H1 (cell line): ENCODE data around the gene P2RX7. TPM values are rescaled to one million over a fixed set of nuclear protein-coding genes. Genes with fewer than 3 reads are reported as not detected.

Experiments
- CTCF ChIA-PET: fragments of 300-600 bp; sonication (Branson Sonifier 250); formaldehyde crosslinking; loops from one replicate; lab custom pipeline; 2021; ENCODE audit not compliant: partially characterized antibody; lab: Charles Lee
- POLR2A ChIA-PET: fragments of 300-600 bp; sonication (Branson Sonifier 250); formaldehyde crosslinking; loops from one replicate; lab custom pipeline; 2021; ENCODE audit warnings: inconsistent platforms; ENCODE audit not compliant: partially characterized antibody; lab: Charles Lee
- DNase-seq, 2 experiments: peaks; one replicate each; pipeline versions ENCODE4 v3.0.0 to v3.0.0-alpha.2; 2010 to 2022; ENCODE audit warnings: low spot score in 2 of 2, low read depth in 1 of 2, mixed read lengths in 1 of 2
- FAIRE-seq: peaks from 2 replicates; lab custom pipeline; 2011; peaks lifted over from hg19 to GRCh38; lab: Jason Lieb, UNC
- H2AFZ ChIP-seq: 2 replicates; pipeline ENCODE4 v1.8.1; 2012; ENCODE audit warnings: low read length, inconsistent platforms
- H2AK5ac ChIP-seq: 2 replicates; pipeline ENCODE4 v1.6.1; 2013; ENCODE audit warnings: low read depth, low read length
- H2BK120ac ChIP-seq: replicated peaks from 2 replicates; pipeline ENCODE3; 2013; ENCODE audit warnings: low read depth, low read length, inconsistent platforms
- H2BK12ac ChIP-seq: 2 replicates; pipeline ENCODE4 v1.6.1; 2013; ENCODE audit warnings: low read depth, low read length
- H2BK15ac ChIP-seq: 2 replicates; pipeline ENCODE4 v1.6.1; 2013; ENCODE audit warnings: low read length
- H2BK20ac ChIP-seq: 2 replicates; pipeline ENCODE4 v1.6.1; 2013; ENCODE audit warnings: low read length
- H2BK5ac ChIP-seq: 2 replicates; pipeline ENCODE4 v1.6.1; 2013; ENCODE audit warnings: low read depth, low read length
- H3K14ac ChIP-seq: 2 replicates; pipeline ENCODE4 v1.6.1; 2013; ENCODE audit warnings: inconsistent platforms; ENCODE audit not compliant: insufficient read length
- H3K18ac ChIP-seq: 2 replicates; pipeline ENCODE4 v1.6.1; 2013; ENCODE audit warnings: low read length; ENCODE audit errors: extremely low read depth
- H3K23ac ChIP-seq: 2 replicates; pipeline ENCODE4 v1.6.1; 2013; ENCODE audit warnings: inconsistent platforms; ENCODE audit not compliant: insufficient read length
- H3K23me2 ChIP-seq: 2 replicates; pipeline ENCODE4 v1.6.1; 2013; ENCODE audit warnings: low read depth, low read length
- H3K27ac ChIP-seq: 2 replicates; pipeline ENCODE4 v1.6.1; 2011; ENCODE audit warnings: low read depth, low read length, inconsistent platforms
- H3K27me3 ChIP-seq, 4 experiments: replicated peaks in 1 of 4; 1 replicate in 1 of 4; 2 replicates in 3 of 4; pipeline versions ENCODE4 v1.6.1 to v1.8.1; 2011 to 2013; ENCODE audit warnings: low read length in 3 of 4, mild to moderate bottlenecking in 3 of 4, inconsistent platforms in 2 of 4, mixed read lengths in 2 of 4, moderate library complexity in 1 of 4; ENCODE audit not compliant: control insufficient read depth in 3 of 4, insufficient read depth in 3 of 4; ENCODE audit errors: extremely low read depth in 1 of 4
- H3K36me3 ChIP-seq, 4 experiments: 2 replicates each; pipeline versions ENCODE4 v1.6.1 to v1.8.1; 2011 to 2013; ENCODE audit warnings: mild to moderate bottlenecking in 4 of 4, low read length in 3 of 4, moderate library complexity in 2 of 4, control low read depth in 1 of 4, inconsistent platforms in 1 of 4; ENCODE audit not compliant: insufficient read depth in 4 of 4, control insufficient read depth in 2 of 4
- H3K4ac ChIP-seq: replicated peaks from 2 replicates; pipeline ENCODE3; 2013; ENCODE audit warnings: low read length, low read depth, mixed read lengths, inconsistent platforms; ENCODE audit not compliant: insufficient read length
- H3K4me1 ChIP-seq, 4 experiments: replicated peaks in 1 of 4; 1 replicate in 1 of 4; 2 replicates in 3 of 4; pipeline versions ENCODE4 v1.6.1 to v1.8.1; 2011 to 2013; ENCODE audit warnings: low read length in 3 of 4, inconsistent platforms in 2 of 4, mixed read lengths in 1 of 4; ENCODE audit not compliant: insufficient read depth in 4 of 4, control insufficient read depth in 3 of 4
- H3K4me2 ChIP-seq, 2 experiments: 2 replicates each; pipeline versions ENCODE4 v1.6.1 to v1.8.1; 2011 to 2013; ENCODE audit warnings: low read depth in 2 of 2, low read length in 2 of 2, control low read depth in 1 of 2, inconsistent platforms in 1 of 2, mild to moderate bottlenecking in 1 of 2; ENCODE audit not compliant: insufficient read depth in 1 of 2
- H3K4me3 ChIP-seq, 4 experiments: fragments of 200-600, 300-600 bp in 1 of 4; sonication (generic), shearing (Covaris generic), sonication (Bioruptor Twin) in 1 of 4; 2 replicates each; pipeline versions ENCODE4 v1.5.1 to v1.8.1; 2011 to 2016; ENCODE audit warnings: low read length in 4 of 4, low read depth in 3 of 4, control low read depth in 2 of 4, inconsistent platforms in 2 of 4, mild to moderate bottlenecking in 2 of 4, mixed read lengths in 1 of 4, moderate library complexity in 1 of 4; ENCODE audit not compliant: insufficient read depth in 2 of 4; ENCODE audit errors: extremely low read depth in 1 of 4
- H3K56ac ChIP-seq: replicated peaks from 2 replicates; pipeline ENCODE3; 2013; ENCODE audit warnings: low read depth, mild to moderate bottlenecking, mixed read lengths, low read length, inconsistent platforms; ENCODE audit not compliant: insufficient read length
- H3K79me1 ChIP-seq: 2 replicates; pipeline ENCODE4 v1.6.1; 2013; ENCODE audit warnings: low read depth, low read length, control low read depth
- H3K79me2 ChIP-seq, 2 experiments: 2 replicates each; pipeline versions ENCODE4 v1.6.1 to v1.8.1; 2012 to 2013; ENCODE audit warnings: low read length in 2 of 2, mild to moderate bottlenecking in 2 of 2, inconsistent platforms in 1 of 2; ENCODE audit not compliant: insufficient read depth in 2 of 2, control insufficient read depth in 1 of 2
- H3K9ac ChIP-seq, 4 experiments: replicated peaks in 1 of 4; 1 replicate in 1 of 4; 2 replicates in 3 of 4; pipeline versions ENCODE4 v1.6.1 to v1.8.1; 2011 to 2013; ENCODE audit warnings: low read depth in 3 of 4, low read length in 3 of 4, control low read depth in 2 of 4, mild to moderate bottlenecking in 2 of 4, moderate library complexity in 2 of 4, inconsistent platforms in 1 of 4; ENCODE audit errors: extremely low read depth in 1 of 4
- H3K9me3 ChIP-seq, 2 experiments: 2 replicates each; pipeline versions ENCODE4 v1.6.1 to v1.8.1; 2012 to 2013; ENCODE audit warnings: mild to moderate bottlenecking in 2 of 2, moderate library complexity in 2 of 2, control low read depth in 1 of 2, inconsistent platforms in 1 of 2, low read depth in 1 of 2, low read length in 1 of 2, mixed read lengths in 1 of 2; ENCODE audit not compliant: insufficient read depth in 2 of 2
- H4K20me1 ChIP-seq, 2 experiments: replicated peaks in 1 of 2; 2 replicates each; pipeline versions ENCODE3 to v1.8.1; 2011 to 2013; ENCODE audit warnings: inconsistent platforms in 2 of 2, low read length in 2 of 2, mild to moderate bottlenecking in 1 of 2; ENCODE audit not compliant: insufficient read depth in 2 of 2, control insufficient read depth in 1 of 2
- H4K5ac ChIP-seq: 2 replicates; pipeline ENCODE4 v1.6.1; 2013; ENCODE audit warnings: low read length, low read depth, mixed read lengths, inconsistent platforms; ENCODE audit not compliant: insufficient read length
- H4K8ac ChIP-seq: 2 replicates; pipeline ENCODE4 v1.8.0; 2013; ENCODE audit warnings: mild to moderate bottlenecking, moderate library complexity, low read length, inconsistent platforms; ENCODE audit not compliant: insufficient read depth; ENCODE audit errors: extremely low read depth
- H4K91ac ChIP-seq: replicated peaks from 2 replicates; pipeline ENCODE3; 2013; ENCODE audit warnings: low read length, mixed read lengths, inconsistent platforms; ENCODE audit not compliant: insufficient read length
- ASH2L ChIP-seq: fragments of 200-600, 300-600 bp; sonication (generic); IDR thresholded peaks from one replicate; pipeline ENCODE4 v1.7.1; 2017; ENCODE audit warnings: low read length
- ATF3 ChIP-seq: IDR thresholded peaks from 2 replicates; pipeline ENCODE4 v1.6.1; 2011; ENCODE audit warnings: low read depth, mild to moderate bottlenecking, low read length; ENCODE audit not compliant: insufficient read depth
- CHD2 ChIP-seq: IDR thresholded peaks from 2 replicates; pipeline ENCODE4 v1.6.1; 2012; ENCODE audit warnings: low read length, improper control_type of control experiment
- CREB1 ChIP-seq: IDR thresholded peaks from 2 replicates; pipeline ENCODE4 v1.6.1; 2012; ENCODE audit warnings: inconsistent platforms
- CTBP2 ChIP-seq: IDR thresholded peaks from 2 replicates; pipeline ENCODE4 v1.7.0; 2011; ENCODE audit warnings: borderline replicate concordance, mild to moderate bottlenecking, moderate library complexity, mixed read lengths, low read length; ENCODE audit not compliant: insufficient read depth, insufficient read length
- GABPA ChIP-seq: IDR thresholded peaks from 2 replicates; pipeline ENCODE4 v1.6.1; 2011; ENCODE audit warnings: mild to moderate bottlenecking, low read length, moderate library complexity, borderline replicate concordance; ENCODE audit not compliant: insufficient read depth
- PHF8 ChIP-seq: fragments of 200-600 bp; sonication (generic); conservative IDR thresholded peaks from 2 replicates; pipeline ENCODE4 v1.7.1; 2012; ENCODE audit warnings: low read depth, mild to moderate bottlenecking, inconsistent platforms, low read length, moderate library complexity
- SAP30 ChIP-seq: fragments of 300-600 bp; sonication (generic); IDR thresholded peaks from 2 replicates; pipeline ENCODE4 v1.7.1; 2012; ENCODE audit warnings: low read length, moderate library complexity, mild to moderate bottlenecking, inconsistent platforms; ENCODE audit not compliant: insufficient read depth, insufficient replicate concordance
- SIN3A ChIP-seq, 2 experiments: IDR thresholded peaks in 1 of 2; conservative IDR thresholded peaks in 1 of 2; 2 replicates each; pipeline ENCODE4 v1.6.1; 2011 to 2012; ENCODE audit warnings: low read length in 2 of 2, improper control_type of control experiment in 1 of 2, low read depth in 1 of 2, mild to moderate bottlenecking in 1 of 2
- SP4 ChIP-seq: IDR thresholded peaks from 2 replicates; pipeline ENCODE4 v1.6.1; 2012; ENCODE audit warnings: low read length, inconsistent platforms
- WGBS, 2 experiments: shearing (Covaris generic) in 1 of 2; methylation state at CpG; one replicate each; pipeline versions ENCODE4 v1.1.6 to v1.1.7; 2013 to 2015; ENCODE audit warnings: low lambda C conversion rate in 2 of 2, mixed read lengths in 2 of 2, inconsistent platforms in 1 of 2, low coverage in 1 of 2, missing lambda C conversion rate in 1 of 2; ENCODE audit not compliant: insufficient replicate concordance in 2 of 2, insufficient coverage in 1 of 2, insufficient read length in 1 of 2; ENCODE audit errors: extremely low coverage in 1 of 2, missing lambda C conversion rate in 1 of 2; 5-methylcytosine and 5-hydroxymethylcytosine counted together
- polyA plus RNA-seq, 7 experiments: library from polyadenylated mRNA; depleted of rRNA in 3 of 7; stranded (reverse) in 5 of 7; unstranded in 2 of 7; fragments of >200 nt in 5 of 7; fragments of 200-250 nt in 2 of 7; gene quantifications; 1 replicate in 5 of 7; 2 replicates in 1 of 7; 4 replicates in 1 of 7; pipeline versions ENCODE4 v1.2.1 to v1.2.3, GENCODE V29; 2011 to 2013; ENCODE audit warnings: missing spikeins in 2 of 7, mixed read lengths in 2 of 7
- total RNA-seq: library from RNA; stranded (reverse); fragmentation: NEBNext Ultra II Directional; extraction: Animal tissue kit (Norgen Biotek cat#: 25700); gene quantifications from 2 replicates; pipeline ENCODE4 v1.2.1, GENCODE V29; 2021
- TF ChIP-seq, protein P1 (sequence below): IDR thresholded peaks from 2 replicates; pipeline ENCODE4 v1.6.1; 2012; ENCODE audit warnings: low read length, inconsistent platforms

The P2RX7 gene
- total and polyA plus RNA-seq, 2 of the 8 experiments (the other 6 are each of a cell fraction or from before 2014, with no cell fraction given), result 0.38 to 0.56 TPM

GRCh38 chr12:121093487-121093891 is 39.2 kb upstream of the P2RX7 start:
- no peak overlapping the region for H3K4me2 ChIP-seq
- DNase-seq, result no peak
- H3K4ac ChIP-seq, result no peak overlapping the region
- H3K27ac ChIP-seq, result no peak overlapping the region
- H4K5ac ChIP-seq, result no peak overlapping the region
- no peak overlapping the region for H3K23ac ChIP-seq
- H2BK5ac ChIP-seq, result no peak overlapping the region
- H3K9me3 ChIP-seq, result no peaks in the 10 kb centered on the region; a peak in 1 of 4 replicates
- peaks cover 4% of the 10 kb centered on the region; the same call in 1 of the 2 replicates for H3K23me2 ChIP-seq
- no peak overlapping the region for H4K91ac ChIP-seq
- no peak overlapping the region for H3K56ac ChIP-seq
- no peaks in the 10 kb centered on the region for H3K36me3 ChIP-seq
- no peak overlapping the region for H2BK12ac ChIP-seq
- POLR2A ChIA-PET, result no interaction called here
- H3K4me3 ChIP-seq, result no peak overlapping the region
- peaks cover 0 to 7% (median under 1%) of the 10 kb centered on the region in 4 experiments; a peak in 1 of 7 replicates for H3K4me1 ChIP-seq
- no peak overlapping the region for H3K9ac ChIP-seq
- no peak overlapping the region for H2BK20ac ChIP-seq
- no peak overlapping the region for H4K8ac ChIP-seq
- no peak overlapping the region for H3K14ac ChIP-seq
- no peak for FAIRE-seq
- no peak overlapping the region for H2BK15ac ChIP-seq
- H4K20me1 ChIP-seq, result no peaks in the 10 kb centered on the region
- no peak overlapping the region for H2AK5ac ChIP-seq
- no peaks in the 10 kb centered on the region for H3K79me2 ChIP-seq
- no peak overlapping the region for H2AFZ ChIP-seq
- H2BK120ac ChIP-seq, result no peak overlapping the region
- WGBS, 2 experiments, result 95% methylated on average over 13 of the region's 31 CpGs; no CpG with 5 or more reads in 1 of the 2 experiments
- H3K18ac ChIP-seq, result no peak overlapping the region
- CTCF ChIA-PET, result interaction anchor here (1.0 to 2.9 kb wide), 4 partner anchors 23 to 88 kb away, joined by 3 to 13 read pairs (median 6); no protein-coding TSS in a partner anchor
- peaks cover 0 to 7% (median 5%) of the 10 kb centered on the region in 4 experiments; a peak in 6 of 7 replicates for H3K27me3 ChIP-seq
- H3K79me1 ChIP-seq, result no peaks in the 10 kb centered on the region
- TF ChIP-seq PHF8, result no peak
- TF ChIP-seq SAP30, result no peak
- TF ChIP-seq, protein P1, sequence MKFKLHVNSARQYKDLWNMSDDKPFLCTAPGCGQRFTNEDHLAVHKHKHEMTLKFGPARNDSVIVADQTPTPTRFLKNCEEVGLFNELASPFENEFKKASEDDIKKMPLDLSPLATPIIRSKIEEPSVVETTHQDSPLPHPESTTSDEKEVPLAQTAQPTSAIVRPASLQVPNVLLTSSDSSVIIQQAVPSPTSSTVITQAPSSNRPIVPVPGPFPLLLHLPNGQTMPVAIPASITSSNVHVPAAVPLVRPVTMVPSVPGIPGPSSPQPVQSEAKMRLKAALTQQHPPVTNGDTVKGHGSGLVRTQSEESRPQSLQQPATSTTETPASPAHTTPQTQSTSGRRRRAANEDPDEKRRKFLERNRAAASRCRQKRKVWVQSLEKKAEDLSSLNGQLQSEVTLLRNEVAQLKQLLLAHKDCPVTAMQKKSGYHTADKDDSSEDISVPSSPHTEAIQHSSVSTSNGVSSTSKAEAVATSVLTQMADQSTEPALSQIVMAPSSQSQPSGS, result no peak
- TF ChIP-seq CTBP2, result no peak
- no peak for TF ChIP-seq SP4
- TF ChIP-seq ATF3, result no peak
- TF ChIP-seq CHD2, result no peak
- TF ChIP-seq CREB1, result no peak
- TF ChIP-seq GABPA, result no peak
- TF ChIP-seq SIN3A (conservative IDR thresholded peaks at IDR 0.05 in 1 of 2, IDR thresholded peaks at IDR 0.05 in 1 of 2; ENCODE audit: low read depth in 1 of 2, low read length in 2 of 2), result no peak
- no peak for TF ChIP-seq ASH2L
